ENCODE data around the gene GUCA2B.

The GUCA2B gene

GRCh38 chr1:42163114-42163513 is 9.9 kb downstream of the GUCA2B start:
- no peak overlapping the region for H3K4me2 ChIP-seq
- H3K27me3 ChIP-seq: no peaks in the 10 kb centered on the region
- peaks cover 12 to 17% (median 15%) of the 10 kb centered on the region in 11 experiments for H3K9me3 ChIP-seq (replicated peaks in 1 of 11)
- H3K36me3 ChIP-seq: no peaks in the 10 kb centered on the region
- H4K20me1 ChIP-seq: no peaks in the 10 kb centered on the region
- H3K27ac ChIP-seq: no peak overlapping the region
- no peak overlapping the region for H3K9ac ChIP-seq
- no peak for TF ChIP-seq Cebpa-rat (IDR thresholded peaks at IDR 0.05)
- H3K4me1 ChIP-seq: peaks cover 0 to 21% (median 7%) of the 10 kb centered on the region in 10 experiments; a peak in 12 of 20 replicates
- H3K4me3 ChIP-seq: no peak overlapping the region

GRCh38 chr1:42163536-42164503 is 10.6 kb downstream of the GUCA2B start:
- H4K20me1 ChIP-seq: no peaks in the 10 kb centered on the region
- no peak overlapping the region for H3K4me2 ChIP-seq
- H3K27ac ChIP-seq: no peak overlapping the region
- H3K4me1 ChIP-seq: peaks cover 0 to 27% (median 9%) of the 10 kb centered on the region in 10 experiments; a peak in 12 of 20 replicates
- H3K4me3 ChIP-seq: no peak overlapping the region
- H3K27me3 ChIP-seq: no peaks in the 10 kb centered on the region
- peaks cover 12 to 17% (median 15%) of the 10 kb centered on the region in 11 experiments for H3K9me3 ChIP-seq (replicated peaks in 1 of 11)
- no peaks in the 10 kb centered on the region for H3K36me3 ChIP-seq
- H3K9ac ChIP-seq: no peak overlapping the region
- TF ChIP-seq Cebpa-rat (IDR thresholded peaks at IDR 0.05): no peak

DNA sequence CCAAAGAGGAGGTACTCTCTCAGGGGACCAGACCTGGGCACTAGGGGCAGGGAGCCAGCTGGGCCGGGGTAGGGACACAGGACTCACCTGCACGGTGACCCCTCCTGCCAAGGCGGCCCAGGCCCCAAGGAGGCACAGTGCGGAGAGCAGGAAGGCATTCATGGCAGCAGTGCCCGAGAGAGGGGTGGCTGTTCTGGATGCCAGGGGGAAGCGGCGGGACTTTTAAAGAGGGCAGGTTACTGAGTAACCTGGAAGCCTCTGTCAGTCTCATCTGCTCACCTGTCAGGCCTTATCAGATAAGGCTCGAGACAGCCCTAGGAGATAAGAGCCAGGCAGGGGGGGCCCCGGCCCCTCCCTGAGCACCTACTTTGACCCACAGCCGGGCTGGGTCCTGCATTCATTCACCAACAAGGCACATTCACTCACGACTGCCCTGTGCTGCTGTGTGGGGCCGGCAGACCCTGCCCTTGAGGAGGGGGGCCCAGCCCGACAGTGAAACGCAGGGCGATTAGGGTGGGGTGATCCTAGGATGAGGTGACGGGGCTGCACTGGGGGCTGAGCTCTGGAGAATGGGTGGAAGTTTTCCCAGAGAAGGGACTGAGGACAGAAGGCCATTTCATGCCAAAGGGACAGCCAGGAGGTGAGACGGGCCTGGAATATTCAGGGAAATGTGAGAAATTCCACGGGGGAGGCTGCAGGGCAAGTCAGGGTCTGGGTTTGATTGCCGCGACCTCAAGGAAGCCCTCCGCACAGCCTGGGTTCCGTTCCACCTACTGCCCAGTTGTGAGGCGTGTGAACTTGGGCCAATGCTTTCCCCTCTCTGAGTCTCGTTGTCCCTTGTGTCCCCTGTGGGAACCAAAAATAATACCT is 11.6 kb downstream of the GUCA2B start, which contains the start of gene GUCA2A:
Gene GUCA2A, minus strand, starts transcription at position 195 of the 870 bp plus-strand sequence. Its CDS starts 33 bp downstream, at position 162.
- H3K4me3 ChIP-seq: no peak within 1 kb of the TSS
- TF ChIP-seq Cebpa-rat (IDR thresholded peaks at IDR 0.05): no peak
- H3K9me3 ChIP-seq (replicated peaks in 1 of 11): peaks cover 11 to 17% (median 15%) of the 10 kb centered on the region in 11 experiments
- no peaks in the 10 kb centered on the region for H3K27me3 ChIP-seq
- peaks cover 0 to 27% (median 9%) of the 10 kb centered on the region in 10 experiments; a peak in 12 of 20 replicates for H3K4me1 ChIP-seq
- H3K27ac ChIP-seq: no peak within 1 kb of the TSS
- no peak within 1 kb of the TSS for H3K4me2 ChIP-seq
- no peak within 1 kb of the TSS for H3K9ac ChIP-seq
- no peaks in the 10 kb centered on the region for H4K20me1 ChIP-seq
- H3K36me3 ChIP-seq: no peaks in the 10 kb centered on the region

DNA sequence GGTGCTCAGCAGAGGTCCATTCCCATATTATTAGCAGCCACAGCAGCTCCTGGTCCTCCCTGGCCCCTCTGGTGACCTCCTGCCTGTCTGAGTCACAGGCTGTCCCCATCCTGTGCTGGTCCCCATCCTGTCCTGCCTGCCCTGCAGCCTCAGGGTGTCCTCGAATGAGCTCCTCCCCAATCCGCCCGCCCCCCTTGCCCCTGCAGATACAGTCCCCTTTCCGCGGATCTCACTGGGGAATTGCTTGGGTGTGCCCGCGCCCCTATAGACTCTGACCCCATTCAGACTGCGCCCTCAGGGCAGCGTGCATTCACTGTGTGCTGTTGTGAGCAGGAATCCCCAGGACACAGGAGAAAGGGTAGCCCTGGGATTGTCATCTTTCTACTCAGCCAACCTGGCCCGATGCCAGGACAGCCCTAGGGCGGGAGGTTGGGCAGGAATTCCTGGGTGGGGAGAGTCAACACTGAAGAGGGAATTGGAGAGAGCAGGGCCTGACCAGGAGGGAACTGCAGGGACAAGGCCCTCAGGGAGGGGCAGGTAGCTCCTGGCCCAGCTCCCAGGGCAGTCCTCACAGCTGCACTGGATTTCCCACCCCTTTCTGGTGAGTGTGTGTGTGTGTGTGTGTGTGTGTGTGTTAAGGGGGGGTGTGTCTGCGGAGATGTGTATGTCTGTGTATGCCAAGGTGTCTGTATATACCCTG is 12.5 kb downstream of the GUCA2B start:
- Histone ChIP-seq H3K4me1 (peaks cover 0 to 28% (median 10%) of the 10 kb centered on the region in 10 experiments; a peak in 14 of 20 replicates), H3K4me2 (no peak overlapping the region), H3K36me3 (no peaks in the 10 kb centered on the region), H3K27me3 (no peaks in the 10 kb centered on the region), H3K27ac (no peak overlapping the region), H3K9me3 (replicated peaks in 1 of 11) (peaks cover 7 to 13% (median 10%) of the 10 kb centered on the region in 11 experiments), H3K4me3 (no peak overlapping the region), H3K9ac (no peak overlapping the region), H4K20me1 (no peaks in the 10 kb centered on the region; a peak in 1 of 22 replicates)
- TF ChIP-seq Cebpa-rat (IDR thresholded peaks at IDR 0.05): no peak

GRCh38 chr1:42167611-42168390 is 14.6 kb downstream of the GUCA2B start:
- no peak overlapping the region for H3K4me3 ChIP-seq
- no peak overlapping the region for H3K27ac ChIP-seq
- peak overlapping the region in 2 of 11 experiments; percentile 0 to 49; a peak in 1 of 22 replicates for H3K4me2 ChIP-seq
- no peaks in the 10 kb centered on the region for H3K36me3 ChIP-seq
- TF ChIP-seq Cebpa-rat (IDR thresholded peaks at IDR 0.05): no peak
- no peaks in the 10 kb centered on the region for H3K27me3 ChIP-seq
- 0 out of 22 replicates have a peak, but pooled peaks cover 0 to 2% (median 0%) of the 10 kb centered on the region in 11 experiments for H3K9me3 ChIP-seq (replicated peaks in 1 of 11)
- H4K20me1 ChIP-seq: peaks cover 0 to 6% (median 0%) of the 10 kb centered on the region in 11 experiments; a peak in 7 of 22 replicates
- H3K9ac ChIP-seq: no peak overlapping the region
- peaks cover 0 to 23% (median 9%) of the 10 kb centered on the region in 10 experiments; a peak in 11 of 20 replicates for H3K4me1 ChIP-seq

DNA sequence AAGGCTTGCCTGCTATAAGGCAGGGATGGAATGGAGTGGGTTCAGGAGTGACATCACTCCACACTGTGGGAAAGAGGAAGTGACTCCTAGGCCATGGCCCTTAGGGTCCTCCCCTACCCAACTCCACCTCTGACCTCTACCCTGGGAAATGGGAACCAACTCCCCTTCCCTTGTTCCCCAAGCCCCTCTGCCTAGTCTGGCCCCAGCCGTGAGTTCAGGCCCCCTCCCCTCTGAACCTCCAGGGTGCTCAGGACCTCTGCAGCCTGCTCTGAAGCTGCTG is 15.1 kb downstream of the GUCA2B start:
- Histone ChIP-seq H3K4me3 (no peak overlapping the region), H3K4me2 (peak overlapping the region in 2 of 11 experiments; percentile 0 to 49; a peak in 1 of 22 replicates), H3K9me3 (replicated peaks in 1 of 11) (no peaks in the 10 kb centered on the region), H3K4me1 (peaks cover 0 to 26% (median 9%) of the 10 kb centered on the region in 10 experiments; a peak in 11 of 20 replicates), H4K20me1 (peaks cover 0 to 10% (median 0%) of the 10 kb centered on the region in 11 experiments; a peak in 7 of 22 replicates), H3K36me3 (no peaks in the 10 kb centered on the region), H3K9ac (no peak overlapping the region), H3K27ac (no peak overlapping the region), H3K27me3 (no peaks in the 10 kb centered on the region)
- TF ChIP-seq Cebpa-rat (IDR thresholded peaks at IDR 0.05): no peak

DNA sequence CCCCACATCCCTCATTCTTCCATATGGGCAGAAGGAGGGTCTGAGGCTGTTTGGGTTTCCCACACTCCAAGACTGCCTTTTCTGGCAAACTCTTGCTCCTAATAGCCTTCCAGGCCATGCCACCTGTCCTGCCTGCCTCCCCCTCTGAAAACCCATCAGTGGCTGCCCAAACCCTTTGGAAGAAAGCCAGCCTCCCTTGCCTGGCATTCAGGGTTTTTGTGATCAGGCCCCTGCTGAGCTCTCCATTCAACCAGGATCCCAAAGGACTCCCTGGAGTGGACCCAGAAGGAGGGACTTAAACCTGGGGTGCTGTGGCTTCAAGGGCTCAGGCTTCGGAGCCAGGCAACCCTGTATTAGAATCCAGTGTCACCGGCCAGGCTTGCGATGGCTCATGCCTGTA is 15.6 kb downstream of the GUCA2B start:
- Histone ChIP-seq H4K20me1 (peaks cover 0 to 10% (median 0%) of the 10 kb centered on the region in 11 experiments; a peak in 7 of 22 replicates), H3K9ac (no peak overlapping the region), H3K9me3 (replicated peaks in 1 of 11) (no peaks in the 10 kb centered on the region), H3K27ac (no peak overlapping the region), H3K4me2 (peak overlapping the region in 2 of 11 experiments; percentile 0 to 49; a peak in 1 of 22 replicates), H3K36me3 (no peaks in the 10 kb centered on the region), H3K4me1 (peaks cover 0 to 26% (median 9%) of the 10 kb centered on the region in 10 experiments; a peak in 11 of 20 replicates), H3K4me3 (no peak overlapping the region), H3K27me3 (no peaks in the 10 kb centered on the region)
- TF ChIP-seq Cebpa-rat (IDR thresholded peaks at IDR 0.05): no peak

Data from BLaER1 treated with 17β-estradiol and CSF1 and Interleukin-3, amounts not matched to agents 10 nM and 100 nM (cell line).